Transverse colon (tissue), 4 donors: ENCODE results near the gene HECTD4.

Experiments
- CTCF ChIP-seq, 5 experiments: fragments of 200-600 bp in 3 of 5; fragments of 450-650 bp in 2 of 5; sonication (generic) in 3 of 5; IDR thresholded peaks; 1 replicate in 2 of 5; 2 replicates in 3 of 5; pipeline ENCODE4 v1.5.1; 2016 to 2017; ENCODE audit warnings: antibody characterized with exemption in 5 of 5, inconsistent platforms in 3 of 5, mild to moderate bottlenecking in 2 of 5, moderate library complexity in 1 of 5
- POLR2A ChIP-seq: fragments of 450-650 bp; IDR thresholded peaks from one replicate; pipeline ENCODE4 v1.6.1; 2016; ENCODE audit warnings: antibody characterized with exemption, mild to moderate bottlenecking, moderate library complexity
- POLR2AphosphoS5 ChIP-seq, 3 donors: sonication (generic); formaldehyde crosslinking; IDR thresholded peaks; one replicate each; pipeline ENCODE4 v1.6.1; 2016; ENCODE audit warnings: antibody characterized with exemption in 3 of 3

- TF ChIP-seq CTCF (IDR thresholded peaks at IDR 0.05) (no peak), POLR2A (no peak), POLR2AphosphoS5 (IDR thresholded peaks at IDR 0.05) (no peak)
Measured at GRCh38 chr12:112116232-112117060, 265.8 kb downstream of the HECTD4 start.
